HG02870 (cell line): ENCODE results near the gene TNIP2.

Source experiments
- ATAC-seq: cut with Tn5 transposase; IDR thresholded peaks from one replicate; pipeline ENCODE4 v1.9.1; 2021; ENCODE audit warnings: mild to moderate bottlenecking, moderate library complexity; ENCODE audit not compliant: unreplicated experiment

Gene TNIP2

DNA sequence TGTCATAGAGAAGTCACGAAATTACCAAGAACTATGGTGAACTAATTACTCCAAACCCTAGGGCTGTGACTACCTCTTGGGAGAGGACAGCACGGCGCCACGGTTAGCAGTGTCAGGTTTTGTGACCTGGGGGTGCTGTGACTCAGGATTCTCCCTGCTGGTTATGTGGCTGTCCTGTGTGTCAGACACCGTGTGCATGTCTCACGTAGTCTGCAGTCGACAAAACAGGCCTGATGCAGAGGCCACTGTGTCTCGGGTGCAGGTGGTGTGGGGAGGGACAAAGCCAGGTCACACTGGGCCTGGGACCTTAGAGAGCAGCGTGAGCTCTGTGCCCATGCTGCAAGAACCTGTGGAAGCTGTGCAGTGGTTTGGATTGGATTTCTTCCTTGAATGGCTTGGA, 34.1 kb downstream of the TNIP2 start:
- no peak for ATAC-seq

DNA sequence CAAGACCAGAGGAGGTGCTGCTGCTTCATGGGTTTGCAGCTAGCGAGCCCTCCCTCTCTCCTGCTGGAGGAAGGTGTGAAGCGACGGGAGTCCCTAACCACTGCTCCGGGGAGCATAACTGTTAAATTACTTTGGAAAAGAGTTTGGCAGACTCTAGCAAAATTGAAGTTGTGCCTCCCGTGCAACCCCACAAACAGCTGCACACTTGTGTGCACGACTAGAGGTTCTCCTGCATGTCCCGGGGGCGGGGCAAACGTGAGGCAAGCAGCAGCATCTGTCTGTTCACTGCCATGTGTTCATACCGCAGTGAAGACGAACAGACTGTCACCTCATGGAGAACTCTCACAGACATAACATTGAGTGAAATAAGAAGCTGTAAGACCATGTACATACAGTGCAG, 34.5 kb downstream of the TNIP2 start:
- ATAC-seq = no peak

DNA sequence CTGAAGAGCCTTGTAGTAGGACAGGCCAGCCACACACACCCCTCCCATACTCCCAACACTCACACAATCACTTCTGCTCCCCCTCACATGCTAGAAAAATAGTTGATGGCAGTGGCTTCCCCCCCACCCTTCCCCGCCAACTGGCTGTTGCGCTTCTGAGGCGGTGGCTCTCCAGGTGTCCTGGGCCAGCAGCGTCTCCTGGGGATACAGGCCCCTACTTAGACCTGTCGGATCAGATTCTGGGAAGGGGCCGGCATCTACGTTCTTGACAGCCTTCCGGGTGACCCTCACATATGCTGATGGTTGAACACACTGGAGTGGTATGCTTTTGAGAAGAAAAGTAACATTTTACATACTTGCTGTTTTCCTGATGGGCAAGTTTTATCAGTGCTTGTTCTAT, 39.9 kb downstream of the TNIP2 start:
- no peak for ATAC-seq

DNA sequence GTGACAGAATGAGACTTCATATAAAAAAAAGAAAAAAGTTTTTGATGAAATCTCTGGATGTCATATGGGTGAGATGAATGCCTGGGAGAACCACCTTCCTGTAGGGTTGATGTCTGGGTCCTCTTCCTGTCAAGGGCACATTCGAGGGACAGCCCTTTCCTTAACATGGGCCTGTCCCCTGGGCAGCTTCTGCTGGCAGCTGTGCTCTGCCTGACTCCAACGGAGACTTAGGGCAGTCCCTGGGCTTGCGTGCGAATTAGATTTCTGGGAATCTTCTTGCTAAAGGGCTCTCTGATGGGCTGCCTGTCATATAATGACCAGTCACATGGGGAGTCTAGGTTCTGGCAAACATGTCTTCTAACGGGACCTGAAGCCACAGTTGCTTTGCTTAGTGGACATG, 40.7 kb downstream of the TNIP2 start:
- ATAC-seq = no peak

DNA sequence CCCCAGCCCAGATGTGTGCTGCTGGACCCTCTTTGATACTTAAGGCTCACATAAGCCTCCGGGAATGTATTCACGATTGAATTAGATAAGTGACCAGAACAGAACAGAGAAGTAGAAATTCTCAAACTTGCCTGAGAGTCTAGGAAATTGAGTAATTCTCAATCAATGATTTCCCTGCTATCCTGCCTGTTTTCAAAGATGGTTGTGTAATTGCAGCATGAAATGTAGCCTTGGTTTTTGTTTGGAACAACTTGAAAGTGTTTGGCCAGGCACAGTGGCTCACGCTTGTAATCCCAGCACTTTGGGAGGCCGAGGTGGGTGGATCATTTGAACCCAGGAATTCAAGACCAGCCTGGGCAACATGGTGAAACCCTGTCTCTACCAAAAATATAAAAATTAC, 41.2 kb downstream of the TNIP2 start:
- ATAC-seq = no peak

DNA sequence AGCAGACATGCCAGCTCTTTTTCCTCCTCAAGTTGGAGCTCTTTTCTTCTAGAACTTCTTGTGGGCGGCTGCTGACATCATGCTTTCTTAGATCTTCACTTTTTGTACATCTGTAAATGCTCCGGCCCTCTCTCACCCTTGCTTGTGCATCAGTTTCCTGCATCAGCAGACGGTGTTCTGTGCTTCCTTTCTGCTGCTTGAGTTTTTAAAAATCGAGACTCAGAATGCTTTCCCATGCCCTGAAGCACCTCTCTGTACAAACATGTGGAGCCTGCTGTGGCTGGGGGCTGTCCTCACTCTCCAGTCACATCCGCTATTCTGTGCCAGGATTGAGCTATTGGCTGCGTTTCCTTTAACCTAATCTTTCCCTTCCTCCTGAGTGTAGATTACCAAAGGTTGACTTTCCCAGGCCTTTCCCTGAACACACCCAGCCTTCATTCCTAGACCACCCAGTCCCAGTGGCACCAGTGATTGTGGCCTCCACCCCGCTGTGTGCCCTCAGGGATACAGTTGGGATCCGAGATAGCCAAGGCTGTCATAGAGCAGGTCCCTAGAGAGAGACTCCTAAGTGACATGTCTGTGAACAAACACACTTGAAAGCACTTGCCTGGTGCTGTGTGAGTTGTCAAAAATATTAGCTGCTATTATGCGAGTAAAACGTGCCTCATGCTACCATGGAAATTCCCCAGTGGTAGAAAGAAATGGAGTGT, 41.9 kb downstream of the TNIP2 start:
- ATAC-seq = no peak

DNA sequence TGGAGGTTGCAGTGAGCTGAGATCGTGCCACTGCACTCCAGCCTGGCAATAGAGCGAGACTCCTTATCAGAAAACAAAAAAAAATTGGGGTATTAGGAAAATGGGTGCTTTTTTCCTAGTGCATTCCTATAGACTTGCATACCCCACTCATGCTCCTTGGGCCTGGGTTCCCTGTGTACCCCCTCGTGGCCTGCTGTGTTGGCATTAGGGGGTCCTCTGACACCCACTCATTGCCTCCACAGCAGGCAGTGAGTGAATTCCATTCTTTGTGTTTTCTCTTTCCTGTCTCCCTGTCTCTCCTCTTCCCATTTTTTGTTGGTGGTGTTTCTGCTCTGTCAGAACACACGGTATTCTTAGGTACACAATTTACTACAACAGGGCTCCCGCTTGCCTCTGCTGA, 42.8 kb downstream of the TNIP2 start:
- no peak for ATAC-seq

DNA sequence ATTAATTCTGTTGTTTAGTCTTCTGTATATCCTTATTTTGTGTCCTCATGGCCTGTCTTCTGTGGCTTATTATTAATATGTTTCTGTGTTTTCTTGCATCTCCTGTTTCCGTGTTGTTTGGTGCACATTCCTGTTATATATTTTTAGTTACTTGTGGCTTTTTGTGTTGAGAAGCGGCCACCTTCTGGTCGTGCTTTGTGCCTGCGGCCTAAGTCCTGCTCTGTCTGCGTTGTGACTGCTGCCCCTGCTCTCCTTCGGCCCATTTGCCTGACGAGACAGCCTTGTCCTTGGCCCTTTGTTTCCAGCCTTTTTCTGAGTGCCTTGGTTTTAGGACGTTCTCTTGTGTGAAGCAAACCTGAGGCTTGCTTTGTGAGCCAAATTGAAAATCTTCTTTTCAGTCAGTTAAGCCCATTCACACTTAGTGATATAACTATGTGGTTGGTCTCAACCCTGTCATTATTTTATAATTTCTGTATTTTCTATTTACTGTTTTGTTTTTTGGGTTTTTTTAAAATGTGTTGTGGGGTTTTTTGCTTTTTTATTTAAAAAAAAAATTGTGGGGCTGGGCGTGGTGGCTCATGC, 43.8 kb downstream of the TNIP2 start:
- ATAC-seq = no peak

DNA sequence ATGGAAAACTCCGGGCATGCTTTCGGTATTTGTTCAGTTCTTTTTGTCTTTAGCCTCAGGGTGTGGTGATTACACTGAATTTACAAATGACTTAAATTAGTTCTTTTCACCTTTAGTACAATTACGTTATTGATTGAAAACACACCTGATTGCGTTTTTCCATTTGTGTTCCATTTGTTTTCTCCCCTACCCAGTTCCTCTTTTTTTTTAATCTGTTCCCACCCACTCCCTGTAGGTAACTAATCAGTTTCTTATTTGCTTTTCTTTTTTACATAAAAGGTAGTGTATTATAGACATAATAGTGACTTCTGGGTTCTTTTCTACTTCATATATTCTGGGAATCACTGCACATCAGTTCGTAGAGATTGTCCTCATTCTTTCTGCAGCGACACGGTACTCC, 53.4 kb downstream of the TNIP2 start:
- ATAC-seq = no peak

DNA sequence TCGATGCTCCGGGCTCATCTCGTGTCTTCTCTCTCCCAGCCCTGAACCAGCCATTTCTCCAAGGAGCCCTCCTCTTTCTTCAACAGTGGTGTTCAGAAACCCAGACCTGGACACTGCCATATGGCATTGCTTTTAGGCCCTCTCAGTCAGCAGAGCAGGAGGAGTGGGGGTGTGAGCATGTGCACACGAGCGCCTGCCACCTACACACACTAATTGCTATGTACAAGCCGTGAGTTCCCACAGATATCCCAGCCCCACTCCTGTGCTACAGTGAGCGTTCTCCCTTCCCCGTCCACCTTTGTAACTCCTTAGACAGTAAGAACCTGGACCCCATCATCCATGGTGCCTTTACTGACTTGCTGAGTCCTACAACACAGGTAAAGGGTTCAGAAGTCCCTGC, 53.8 kb downstream of the TNIP2 start:
- no peak for ATAC-seq

DNA sequence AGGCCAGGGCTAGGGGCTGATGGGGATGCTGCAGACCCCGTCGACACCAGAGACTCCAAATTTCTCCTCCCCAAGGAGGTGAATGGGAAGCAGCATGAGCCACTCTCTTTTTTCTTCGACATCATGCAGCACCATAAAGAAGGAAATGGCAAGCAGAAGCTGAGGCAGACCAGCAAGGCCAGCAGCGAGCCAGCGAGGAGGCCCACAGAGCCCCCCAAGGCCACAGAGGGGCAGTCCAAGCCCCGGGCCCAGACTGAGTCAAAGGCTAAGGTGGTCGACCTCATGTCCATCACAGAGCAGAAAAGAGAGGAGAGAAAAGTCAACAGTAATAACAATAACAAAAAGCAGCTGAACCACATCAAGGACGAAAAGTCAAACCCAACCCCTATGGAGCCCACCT, 56.1 kb downstream of the TNIP2 start:
- ATAC-seq = no peak

DNA sequence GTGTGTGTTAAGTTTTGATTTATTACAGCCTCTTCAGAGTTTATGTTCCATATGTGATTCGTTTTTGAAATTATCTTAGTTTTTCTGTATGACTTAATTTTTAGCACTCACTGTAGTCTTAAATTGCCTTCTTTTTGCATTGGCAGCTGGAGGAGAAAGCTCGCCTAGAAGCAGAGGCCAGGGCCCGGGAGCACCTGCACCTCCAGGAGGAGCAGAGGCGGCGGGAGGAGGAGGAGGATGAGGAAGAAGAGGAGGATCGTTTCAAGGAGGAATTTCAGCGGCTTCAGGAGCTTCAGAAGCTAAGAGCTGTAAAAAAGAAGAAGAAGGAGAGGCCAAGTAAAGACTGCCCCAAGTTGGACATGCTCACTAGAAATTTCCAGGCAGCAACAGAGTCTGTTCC, 56.6 kb downstream of the TNIP2 start:
- no peak for ATAC-seq

DNA sequence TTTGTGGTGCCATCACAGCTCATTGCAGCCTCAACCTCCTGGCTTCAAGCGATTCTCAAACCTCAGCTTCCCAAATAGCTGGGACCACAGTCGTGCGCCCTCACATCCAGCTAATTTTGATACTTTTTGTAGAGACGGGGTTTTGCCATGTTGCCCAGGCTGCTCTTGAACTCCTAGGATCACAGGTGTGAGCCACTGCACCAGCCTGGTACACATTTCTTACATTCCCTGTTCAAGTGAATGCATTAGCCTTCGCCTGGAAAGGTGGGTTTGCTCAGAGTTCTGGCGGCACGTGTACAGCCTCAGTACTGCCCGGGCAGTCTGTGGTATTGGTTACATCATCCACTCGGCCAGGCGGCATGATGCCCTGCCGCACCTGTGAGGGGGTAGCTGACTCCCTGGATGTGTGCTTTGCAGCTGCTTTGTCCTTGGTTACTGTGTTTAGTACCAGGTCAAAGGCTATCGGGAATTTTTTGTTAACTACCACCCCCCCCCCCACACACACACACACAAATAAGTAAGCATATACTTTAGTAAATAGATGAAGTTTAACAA, 57.1 kb downstream of the TNIP2 start:
- no peak for ATAC-seq

DNA sequence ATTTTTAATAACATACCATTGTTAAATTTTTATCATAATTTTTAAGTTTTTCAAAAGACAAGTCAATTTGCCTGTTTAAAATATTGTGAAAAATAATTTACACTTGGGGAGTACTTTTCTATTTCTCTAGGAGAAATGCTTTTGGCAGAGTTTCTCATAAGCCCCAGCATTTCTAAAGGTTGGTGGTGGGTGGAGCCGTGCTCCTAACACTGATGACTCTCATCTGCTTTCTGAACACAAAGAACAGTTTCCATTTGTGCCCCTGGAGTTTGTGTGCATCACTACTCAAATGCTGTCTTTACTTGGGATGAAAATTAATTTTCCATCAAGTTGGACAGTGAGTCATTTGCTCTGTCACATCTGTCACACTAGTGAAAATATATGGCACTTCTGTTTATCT, 57.6 kb downstream of the TNIP2 start:
- ATAC-seq = no peak

DNA sequence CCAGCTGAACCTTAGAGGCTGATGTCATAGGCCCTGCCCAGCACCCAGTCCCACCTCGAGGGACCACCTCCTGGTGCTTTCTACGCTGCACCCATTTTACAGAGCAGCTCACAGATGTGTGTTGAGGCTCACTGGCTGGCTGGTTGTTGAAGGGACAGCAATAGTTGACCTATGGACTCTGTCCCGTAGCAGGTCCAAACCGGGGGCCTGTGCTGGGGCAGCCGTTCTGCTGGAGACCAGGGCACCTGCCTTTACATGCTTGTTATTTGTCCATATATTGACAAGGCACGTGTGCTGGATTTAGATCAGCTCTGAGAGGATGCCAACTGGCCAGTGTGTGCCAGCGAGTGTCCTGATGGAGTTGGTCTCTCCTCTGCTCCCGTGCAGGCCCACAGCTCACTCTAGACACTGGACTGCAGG, 58.1 kb downstream of the TNIP2 start:
- no peak for ATAC-seq

DNA sequence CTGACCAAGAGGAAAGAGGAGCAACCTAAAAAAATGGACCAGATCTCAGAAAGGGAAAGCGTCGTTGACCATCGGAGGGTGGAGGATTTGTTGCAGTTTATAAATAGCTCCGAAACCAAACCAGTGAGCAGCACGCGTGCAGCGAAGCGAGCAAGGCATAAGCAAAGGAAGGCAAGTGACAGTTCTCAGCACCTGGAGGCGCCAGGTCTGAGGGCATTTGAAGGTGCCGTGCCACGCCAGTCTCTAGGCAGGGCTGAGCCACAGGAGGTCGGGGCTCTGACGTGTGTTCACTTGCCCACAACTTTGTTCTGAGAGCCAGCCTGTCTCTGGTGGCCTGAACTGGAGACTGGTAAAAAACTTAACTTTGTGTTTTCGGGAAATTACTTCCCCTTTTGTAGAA, 59.7 kb downstream of the TNIP2 start:
- ATAC-seq = peak; percentile 66

DNA sequence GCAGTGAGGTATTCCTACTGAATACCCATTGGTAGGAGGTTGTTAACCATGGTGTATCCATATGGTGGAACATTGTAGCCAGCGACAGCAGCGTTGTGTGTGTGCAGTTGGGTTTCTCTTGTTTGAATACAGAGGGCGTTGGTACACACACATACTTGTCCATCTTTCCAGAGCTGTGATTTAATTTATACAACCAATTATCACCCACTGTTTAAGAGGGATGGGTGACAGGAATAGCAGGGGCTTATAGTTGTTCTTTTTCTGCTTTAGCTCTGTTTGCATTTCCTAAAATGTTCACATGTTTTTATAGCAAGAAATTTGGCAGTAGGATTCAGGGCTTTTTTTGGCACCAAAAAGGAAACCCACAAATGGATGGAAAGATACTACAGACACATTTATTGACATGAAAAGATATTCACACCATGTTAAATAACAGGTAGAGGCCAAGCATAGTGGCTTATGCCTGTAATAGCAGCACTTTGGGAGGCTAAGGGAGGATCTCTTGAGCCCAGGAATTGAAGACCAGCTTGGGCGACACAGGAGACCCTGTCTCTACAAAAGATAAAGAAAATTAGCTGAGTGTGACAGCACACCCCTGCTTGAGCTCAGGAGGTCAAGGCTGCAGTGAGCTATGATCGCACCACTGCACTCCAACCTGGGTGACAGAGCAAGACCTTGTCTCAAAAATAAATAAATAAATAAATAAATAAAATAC, 60.6 kb downstream of the TNIP2 start:
- ATAC-seq = no peak

DNA sequence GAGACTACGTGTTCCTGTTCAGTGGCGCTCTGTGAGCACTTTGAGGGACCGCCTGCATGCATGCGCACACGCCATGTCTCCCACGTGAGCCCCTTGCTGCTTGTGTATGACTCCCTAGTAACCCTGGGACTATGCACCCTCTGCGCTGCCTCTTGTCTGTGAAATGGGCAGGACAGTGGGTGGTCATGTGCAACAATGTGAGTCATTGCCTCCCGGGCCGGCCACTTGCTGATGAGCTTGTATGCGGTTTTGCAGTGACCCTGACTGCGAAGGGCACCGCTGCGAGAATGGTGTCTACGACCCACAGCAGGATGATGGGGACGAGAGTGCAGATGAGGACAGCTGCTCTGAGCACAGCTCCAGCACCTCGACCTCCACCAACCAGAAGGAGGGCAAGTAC, 61.4 kb downstream of the TNIP2 start:
- ATAC-seq = no peak

DNA sequence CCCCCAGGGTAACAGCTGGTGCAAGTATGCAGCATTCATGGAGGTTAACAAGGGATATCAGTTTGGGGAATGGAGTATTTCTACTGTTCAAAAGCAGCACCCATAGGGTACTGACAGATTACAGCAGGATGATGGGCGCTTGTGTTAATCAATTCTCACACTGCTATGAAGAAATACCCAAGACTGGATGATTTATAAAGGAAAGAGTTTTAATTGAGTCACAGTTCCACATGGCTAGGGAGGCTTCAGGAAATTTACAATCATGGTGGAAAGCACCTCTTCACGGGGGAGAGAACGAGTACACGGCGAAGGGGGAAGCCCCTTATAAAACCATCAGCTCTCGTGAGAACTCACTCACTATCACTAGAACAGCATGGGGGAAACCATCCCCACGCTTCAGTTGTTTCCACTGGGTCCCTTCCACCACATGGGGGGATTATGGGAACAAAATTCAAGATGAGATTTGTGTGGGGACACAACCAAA, 64.1 kb downstream of the TNIP2 start:
- ATAC-seq = no peak
